ENCODE data around the gene FN3KRP.

DNA sequence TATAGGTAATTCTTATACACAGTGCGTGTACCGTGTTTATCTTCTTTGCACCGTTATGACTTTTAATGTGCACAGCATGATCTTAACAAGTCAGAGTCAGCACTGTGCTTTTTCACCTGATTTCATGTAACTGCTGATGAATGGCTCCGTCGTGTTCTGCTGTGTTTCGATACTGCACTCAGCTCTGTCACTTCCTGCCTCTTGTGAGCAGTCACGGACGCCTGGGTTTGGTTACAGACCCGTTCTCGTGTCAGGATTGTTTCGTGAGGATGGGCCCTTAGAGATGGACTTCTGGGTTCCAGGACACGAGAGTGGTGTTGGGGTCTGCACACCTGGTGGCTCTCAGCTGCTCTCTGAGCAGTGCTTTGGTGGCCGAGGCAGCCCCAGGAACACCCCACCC is 59.9 kb downstream of the FN3KRP start:
- TF ChIP-seq, protein P1, sequence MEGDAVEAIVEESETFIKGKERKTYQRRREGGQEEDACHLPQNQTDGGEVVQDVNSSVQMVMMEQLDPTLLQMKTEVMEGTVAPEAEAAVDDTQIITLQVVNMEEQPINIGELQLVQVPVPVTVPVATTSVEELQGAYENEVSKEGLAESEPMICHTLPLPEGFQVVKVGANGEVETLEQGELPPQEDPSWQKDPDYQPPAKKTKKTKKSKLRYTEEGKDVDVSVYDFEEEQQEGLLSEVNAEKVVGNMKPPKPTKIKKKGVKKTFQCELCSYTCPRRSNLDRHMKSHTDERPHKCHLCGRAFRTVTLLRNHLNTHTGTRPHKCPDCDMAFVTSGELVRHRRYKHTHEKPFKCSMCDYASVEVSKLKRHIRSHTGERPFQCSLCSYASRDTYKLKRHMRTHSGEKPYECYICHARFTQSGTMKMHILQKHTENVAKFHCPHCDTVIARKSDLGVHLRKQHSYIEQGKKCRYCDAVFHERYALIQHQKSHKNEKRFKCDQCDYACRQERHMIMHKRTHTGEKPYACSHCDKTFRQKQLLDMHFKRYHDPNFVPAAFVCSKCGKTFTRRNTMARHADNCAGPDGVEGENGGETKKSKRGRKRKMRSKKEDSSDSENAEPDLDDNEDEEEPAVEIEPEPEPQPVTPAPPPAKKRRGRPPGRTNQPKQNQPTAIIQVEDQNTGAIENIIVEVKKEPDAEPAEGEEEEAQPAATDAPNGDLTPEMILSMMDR (IDR thresholded peaks at IDR 0.05; ENCODE audit: low read depth, low read length): no peak
- no peak for TF ChIP-seq EZH2phosphoT487 (IDR thresholded peaks at IDR 0.05; ENCODE audit: low read depth)

All from OCI-LY3 (cell line).